GM19240 (cell line): ENCODE measurements around the gene SLC25A44.
A peak's percentile ranks its signal among the peaks of the same experiment; 100 is the strongest.

Source experiments
- DNase-seq: peaks from one replicate; pipeline ENCODE4 v3.0.0; 2011; ENCODE audit warnings: low spot score; ENCODE audit not compliant: insufficient read length

Gene SLC25A44

DNA sequence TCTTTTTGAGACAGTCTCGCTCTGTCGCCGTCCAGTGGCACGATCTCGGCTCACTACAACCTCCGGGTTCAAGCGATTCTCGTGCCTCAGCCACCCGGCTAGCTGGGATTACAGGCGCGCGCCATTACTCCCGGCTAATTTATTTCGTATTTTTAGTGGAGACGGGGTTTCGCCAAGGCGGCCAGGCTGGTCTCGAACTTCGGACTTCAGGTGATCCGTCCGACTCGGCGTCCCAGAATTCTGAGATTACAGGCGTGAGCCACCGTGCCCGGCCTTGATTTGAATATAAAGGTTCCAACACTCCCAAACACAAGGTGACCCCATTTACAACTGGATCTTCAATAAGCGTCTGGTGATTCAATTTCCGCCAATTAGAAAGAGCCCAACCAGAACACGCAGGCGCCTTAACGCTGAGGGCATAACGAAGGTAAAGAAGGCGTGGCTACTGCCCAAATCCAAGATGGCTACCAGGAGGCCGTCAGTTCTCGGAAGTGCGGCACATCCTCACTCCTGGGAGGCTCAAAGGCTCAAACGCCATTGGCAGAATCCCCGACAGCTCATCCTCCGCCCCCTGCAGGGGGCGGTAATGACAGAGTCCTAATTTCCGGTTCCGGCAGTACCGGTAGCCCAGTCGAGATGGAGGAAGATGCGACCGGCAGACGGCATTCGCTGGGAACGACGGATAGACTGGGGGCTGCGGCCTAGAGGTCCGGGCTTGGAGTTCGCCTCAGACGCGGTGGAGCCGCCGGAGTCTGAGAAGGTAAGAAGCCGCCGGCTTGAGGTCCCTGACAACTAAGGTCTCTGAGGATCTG is at the start of gene SLC25A44:
Gene SLC25A44 (plus strand): TSS at position 617 of the 812 bp plus-strand sequence. CDS start 5,744 bp downstream, outside the sequence.
- DNase-seq: peak; percentile 91

- DNase-seq: no peak
Measured at GRCh38 chr1:156144742-156145141, 49.2 kb upstream of the SLC25A44 start.

GRCh38 chr1:156145650-156146019 is 48.3 kb upstream of the SLC25A44 start:
- no peak for DNase-seq

GRCh38 chr1:156146020-156146768 is 47.7 kb upstream of the SLC25A44 start:
- peak; percentile 56 for DNase-seq

- no peak for DNase-seq
Measured at GRCh38 chr1:156146769-156147405, 47.0 kb upstream of the SLC25A44 start.

DNA sequence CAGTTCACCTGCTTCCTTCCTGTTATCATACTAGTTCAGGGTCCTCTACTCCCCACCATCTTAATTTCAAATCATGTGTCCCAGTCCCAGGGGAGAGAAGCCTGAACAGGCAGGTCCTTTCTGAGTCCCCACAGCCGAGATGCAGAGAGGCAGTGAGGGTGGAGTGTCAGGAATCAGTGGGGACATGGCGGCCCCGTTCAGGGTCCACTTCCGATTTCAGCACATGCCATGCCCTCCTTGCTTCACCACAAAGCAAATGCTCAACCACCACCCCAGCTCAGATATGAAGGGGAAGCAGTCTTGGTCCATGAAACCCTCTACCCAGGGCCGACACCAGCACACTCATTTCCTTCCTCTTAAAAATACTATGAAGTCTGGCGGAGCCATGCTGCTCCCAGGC is 45.7 kb upstream of the SLC25A44 start:
- DNase-seq: no peak

DNA sequence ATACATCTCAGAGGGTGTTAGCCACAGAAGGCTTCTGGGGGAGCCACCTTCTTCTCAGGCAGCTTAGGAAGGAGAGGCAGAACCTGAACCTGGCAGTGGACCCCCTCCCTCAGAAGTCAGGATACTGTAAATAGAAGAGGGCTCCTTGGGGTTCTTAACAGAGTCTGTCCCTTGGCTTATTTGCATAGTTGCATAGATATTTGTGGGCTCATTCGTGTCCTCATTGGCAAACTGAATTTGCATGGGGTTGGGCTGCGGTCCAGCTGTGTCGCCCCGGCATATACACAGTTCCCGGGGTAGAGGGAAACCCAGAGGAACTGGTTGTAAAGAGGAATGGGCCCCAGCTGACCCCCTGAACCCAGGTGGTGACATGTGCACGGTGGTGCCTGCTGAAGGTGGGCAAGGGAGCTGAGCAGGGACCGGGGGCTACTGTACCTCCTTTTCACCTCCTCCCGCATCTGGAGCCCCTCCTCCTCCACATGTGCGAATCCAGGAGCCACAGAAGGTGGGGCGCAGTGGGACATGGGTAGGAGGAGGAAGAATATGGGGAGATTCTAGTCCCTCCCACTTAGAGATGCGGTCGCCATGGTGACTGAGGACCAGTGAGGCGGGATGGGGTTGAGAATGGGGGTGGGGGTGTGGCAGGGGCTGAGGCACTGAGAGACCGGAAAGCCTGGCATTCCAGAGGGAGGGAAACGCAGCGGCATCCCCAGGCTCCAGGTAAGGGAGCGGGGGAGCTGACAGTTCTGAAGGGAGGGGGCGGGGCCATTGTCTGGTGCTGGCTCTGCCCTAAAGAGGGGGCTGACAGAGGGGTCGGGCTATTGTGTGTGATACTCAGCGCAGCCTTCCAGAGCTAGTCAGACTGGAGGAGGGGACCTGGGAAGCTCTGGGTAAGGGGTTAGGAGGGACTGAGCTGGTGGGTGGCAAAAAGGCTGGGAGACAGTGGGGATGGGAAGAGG is 44.3 kb upstream of the SLC25A44 start:
- peak; percentile 61 for DNase-seq

- DNase-seq: no peak
Measured at GRCh38 chr1:156150333-156151011, 43.4 kb upstream of the SLC25A44 start.

DNA sequence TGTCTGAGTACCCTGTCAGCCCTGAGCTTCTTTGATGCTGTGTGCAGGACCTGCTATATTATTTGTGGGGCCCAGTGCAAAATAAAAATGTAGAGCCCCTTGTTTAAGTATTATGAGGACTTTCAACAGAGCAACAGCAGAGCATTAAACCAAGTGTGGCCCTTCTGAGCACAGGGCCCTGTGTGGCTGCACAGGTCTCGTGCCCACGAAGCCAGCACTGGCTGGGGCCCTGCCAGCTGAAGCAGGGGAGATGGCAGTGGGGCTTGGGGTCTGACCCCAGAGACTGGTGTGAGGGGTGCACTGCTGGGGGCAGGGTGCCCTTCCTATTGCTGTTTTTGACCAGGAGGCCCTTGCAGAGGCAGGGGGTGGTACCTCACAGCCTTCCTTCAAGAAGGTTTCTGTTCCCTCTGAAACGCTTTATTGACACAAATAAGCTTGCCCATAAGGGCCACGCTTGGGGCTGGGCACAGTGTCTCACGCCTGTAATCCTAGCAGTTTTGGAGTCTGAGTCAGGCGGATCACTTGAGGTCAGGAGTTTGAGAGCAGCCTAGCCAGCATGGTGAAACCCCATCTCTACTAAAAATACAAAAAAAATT is 42.7 kb upstream of the SLC25A44 start:
- DNase-seq: no peak

GRCh38 chr1:156152628-156153027 is 41.3 kb upstream of the SLC25A44 start:
- DNase-seq: no peak

GRCh38 chr1:156153362-156153761 is 40.5 kb upstream of the SLC25A44 start, which contains the start of gene SEMA4A:
TSS of gene SEMA4A (plus strand) at chr1:156153585. CDS start at chr1:156154579, 994 bp downstream.
- DNase-seq: no peak

DNA sequence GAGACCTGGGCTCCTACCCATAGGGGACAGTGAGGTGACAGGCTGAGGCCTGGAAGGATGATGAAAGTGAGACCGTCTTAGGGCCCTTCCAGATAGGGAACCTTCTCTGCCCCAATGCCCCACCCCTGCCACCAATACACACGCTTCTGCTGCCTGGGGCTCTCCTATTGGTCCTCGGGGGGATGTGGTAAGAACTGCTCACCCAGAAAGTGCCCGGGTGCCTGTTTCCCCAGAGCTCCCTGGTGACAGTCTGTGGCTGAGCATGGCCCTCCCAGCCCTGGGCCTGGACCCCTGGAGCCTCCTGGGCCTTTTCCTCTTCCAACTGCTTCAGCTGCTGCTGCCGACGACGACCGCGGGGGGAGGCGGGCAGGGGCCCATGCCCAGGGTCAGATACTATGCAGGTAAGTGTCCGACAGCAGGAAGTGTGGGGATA is 39.6 kb upstream of the SLC25A44 start:
- DNase-seq: peak; percentile 75

- DNase-seq: no peak
Measured at GRCh38 chr1:156155756-156156510, 38.0 kb upstream of the SLC25A44 start.

DNA sequence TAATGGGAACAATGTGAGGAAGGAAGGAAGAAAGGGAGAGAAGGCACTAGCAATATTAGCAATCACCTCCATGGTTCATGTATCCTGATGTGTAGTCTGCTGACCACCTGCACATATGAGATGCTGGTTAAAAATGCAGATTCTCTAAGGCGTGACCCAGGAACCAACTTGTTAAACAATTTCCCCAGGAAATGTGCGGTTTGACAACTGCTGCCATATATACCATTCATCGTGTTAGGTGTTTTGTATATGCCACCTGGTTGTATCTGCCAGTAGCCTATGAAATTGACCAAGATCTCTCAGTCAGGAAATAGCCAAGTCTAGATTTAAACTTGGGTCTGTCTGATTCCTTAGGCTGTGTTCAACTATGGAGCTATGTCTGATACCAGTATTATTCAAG is 36.4 kb upstream of the SLC25A44 start:
- no peak for DNase-seq

- no peak for DNase-seq
Measured at GRCh38 chr1:156157966-156158365, 35.9 kb upstream of the SLC25A44 start.

GRCh38 chr1:156160000-156160742 is 33.7 kb upstream of the SLC25A44 start:
- no peak for DNase-seq

DNA sequence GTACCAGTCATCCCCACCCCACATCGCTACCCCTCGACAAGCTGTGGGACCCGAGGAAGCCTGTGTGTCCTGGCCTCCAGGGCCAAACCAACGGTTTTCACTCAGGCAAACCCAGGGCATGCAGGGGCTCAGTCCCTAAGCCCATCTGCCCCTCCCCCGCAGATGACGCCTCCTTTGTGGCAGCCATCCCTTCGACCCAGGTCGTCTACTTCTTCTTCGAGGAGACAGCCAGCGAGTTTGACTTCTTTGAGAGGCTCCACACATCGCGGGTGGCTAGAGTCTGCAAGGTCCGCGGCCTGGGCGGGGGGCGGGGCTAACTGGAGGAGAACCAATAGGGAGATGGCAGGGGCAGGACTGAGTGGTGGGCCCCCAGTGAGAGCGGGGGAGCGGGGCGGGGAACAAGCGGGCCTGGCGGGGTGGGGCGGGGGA is 33.1 kb upstream of the SLC25A44 start:
- no peak for DNase-seq

GRCh38 chr1:156162430-156163037 is 31.4 kb upstream of the SLC25A44 start:
- DNase-seq: no peak
